DOHH2 (cell line): ENCODE data around the gene PRKCH.

Experiments
- H3F3A ChIP-seq: fragments of 200-600 bp; sonication (generic), shearing (Covaris generic); 2 replicates; pipeline ENCODE4 v1.6.0; 2016; ENCODE audit warnings: antibody characterized with exemption, mild to moderate bottlenecking; ENCODE audit not compliant: control insufficient read depth, insufficient read depth
- H3K27ac ChIP-seq: fragments of 200-600 bp; sonication (generic); 2 replicates; pipeline ENCODE4 v1.5.1; 2014; ENCODE audit warnings: low read depth, mild to moderate bottlenecking, low read length, moderate library complexity
- H3K27me3 ChIP-seq: fragments of 200-600 bp; sonication (generic); 2 replicates; pipeline ENCODE4 v1.6.1; 2014; ENCODE audit warnings: mild to moderate bottlenecking, low read length, mixed read lengths; ENCODE audit not compliant: control insufficient read depth
- H3K36me3 ChIP-seq: fragments of 200-600 bp; sonication (generic); 2 replicates; pipeline ENCODE4 v1.6.1; 2014; ENCODE audit warnings: mild to moderate bottlenecking, low read length, moderate library complexity, mixed read lengths; ENCODE audit not compliant: control insufficient read depth
- H3K4me1 ChIP-seq: fragments of 200-600 bp; sonication (generic); 2 replicates; pipeline ENCODE4 v1.6.1; 2014; ENCODE audit warnings: mild to moderate bottlenecking, low read length, mixed read lengths; ENCODE audit not compliant: control insufficient read depth
- H3K4me2 ChIP-seq: fragments of 200-600 bp; sonication (generic); 2 replicates; pipeline ENCODE4 v1.6.0; 2014; ENCODE audit warnings: mild to moderate bottlenecking, low read length, moderate library complexity
- H3K4me3 ChIP-seq: fragments of 200-600 bp; sonication (generic); 2 replicates; pipeline ENCODE4 v1.5.1; 2014; ENCODE audit warnings: mild to moderate bottlenecking, low read length, mixed read lengths
- H3K79me2 ChIP-seq: fragments of 200-600 bp; sonication (generic); 2 replicates; pipeline ENCODE4 v1.6.1; 2014; ENCODE audit warnings: mild to moderate bottlenecking, low read length, mixed read lengths; ENCODE audit not compliant: control insufficient read depth
- H3K9me2 ChIP-seq: fragments of 200-600 bp; sonication (generic); replicated peaks from 2 replicates; pipeline ENCODE4 v1.6.1; 2014; ENCODE audit warnings: mild to moderate bottlenecking, low read length, mixed read lengths; ENCODE audit not compliant: control insufficient read depth
- H3K9me3 ChIP-seq: fragments of 200-600 bp; sonication (generic); 2 replicates; pipeline ENCODE4 v1.6.1; 2014; ENCODE audit warnings: antibody characterized with exemption, low read length, mixed read lengths; ENCODE audit not compliant: control insufficient read depth, insufficient read depth
- H4K20me1 ChIP-seq: fragments of 200-600 bp; sonication (generic); 2 replicates; pipeline ENCODE4 v1.6.0; 2014; ENCODE audit warnings: low read depth, mild to moderate bottlenecking, antibody characterized with exemption, low read length, moderate library complexity; ENCODE audit not compliant: control insufficient read depth, insufficient read depth
- EZH2phosphoT487 ChIP-seq: fragments of 200-600 bp; sonication (generic); IDR thresholded peaks from 2 replicates; pipeline ENCODE4 v1.6.1; 2017; ENCODE audit warnings: borderline replicate concordance, mild to moderate bottlenecking, antibody characterized with exemption, low read length, moderate library complexity, mixed read lengths
- TF ChIP-seq, protein P1 (sequence below): fragments of 200-600 bp; sonication (generic); IDR thresholded peaks from one replicate; pipeline ENCODE4 v1.5.1; 2014; ENCODE audit warnings: antibody characterized with exemption, mild to moderate bottlenecking, low read depth, low read length; ENCODE audit not compliant: poor library complexity, severe bottlenecking

PRKCH gene

DNA sequence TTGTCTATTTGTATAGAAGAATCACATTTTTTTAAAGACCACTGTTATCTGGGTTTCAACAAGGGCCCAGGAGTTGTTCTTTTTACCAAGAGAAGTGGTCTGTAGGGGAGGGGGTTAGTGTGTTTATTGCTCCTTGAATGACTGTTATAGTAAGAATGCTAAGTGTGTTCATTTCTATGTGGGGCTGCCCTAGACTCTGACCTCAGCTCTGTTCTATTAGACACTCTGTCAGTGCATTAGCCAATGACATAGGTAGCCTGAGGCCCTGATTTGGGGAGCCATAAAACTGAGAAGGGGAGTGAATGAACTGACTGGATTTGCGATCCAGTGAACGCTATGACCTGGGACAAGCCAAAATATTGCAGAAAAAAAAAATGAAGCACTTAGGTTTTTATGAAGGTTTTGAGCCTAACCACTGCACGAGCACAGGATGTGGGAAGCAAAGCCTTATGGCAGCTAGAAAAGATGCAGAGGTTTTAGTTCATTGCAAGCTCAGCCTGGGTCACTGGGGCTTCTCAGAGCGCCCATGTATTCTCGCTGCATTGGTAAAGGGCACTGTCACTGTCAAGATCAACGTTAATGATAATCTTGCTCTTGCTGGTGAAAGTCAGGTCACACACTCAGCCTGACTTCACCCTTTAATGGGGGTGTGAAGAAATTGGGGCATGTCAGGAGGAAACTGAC, 63.8 kb downstream of the PRKCH start:
- Histone ChIP-seq H3K27ac (no peak overlapping the region), H3K79me2 (no peaks in the 10 kb centered on the region), H3K9me2 (no peaks in the 10 kb centered on the region), H3K4me3 (no peak overlapping the region), H3K9me3 (no peaks in the 10 kb centered on the region), H4K20me1 (no peaks in the 10 kb centered on the region), H3F3A (no peaks in the 10 kb centered on the region), H3K27me3 (no peaks in the 10 kb centered on the region), H3K4me2 (no peak overlapping the region), H3K4me1 (peaks cover 22% of the 10 kb centered on the region), H3K36me3 (no peaks in the 10 kb centered on the region)
- no peak for TF ChIP-seq EZH2phosphoT487
- TF ChIP-seq, protein P1, sequence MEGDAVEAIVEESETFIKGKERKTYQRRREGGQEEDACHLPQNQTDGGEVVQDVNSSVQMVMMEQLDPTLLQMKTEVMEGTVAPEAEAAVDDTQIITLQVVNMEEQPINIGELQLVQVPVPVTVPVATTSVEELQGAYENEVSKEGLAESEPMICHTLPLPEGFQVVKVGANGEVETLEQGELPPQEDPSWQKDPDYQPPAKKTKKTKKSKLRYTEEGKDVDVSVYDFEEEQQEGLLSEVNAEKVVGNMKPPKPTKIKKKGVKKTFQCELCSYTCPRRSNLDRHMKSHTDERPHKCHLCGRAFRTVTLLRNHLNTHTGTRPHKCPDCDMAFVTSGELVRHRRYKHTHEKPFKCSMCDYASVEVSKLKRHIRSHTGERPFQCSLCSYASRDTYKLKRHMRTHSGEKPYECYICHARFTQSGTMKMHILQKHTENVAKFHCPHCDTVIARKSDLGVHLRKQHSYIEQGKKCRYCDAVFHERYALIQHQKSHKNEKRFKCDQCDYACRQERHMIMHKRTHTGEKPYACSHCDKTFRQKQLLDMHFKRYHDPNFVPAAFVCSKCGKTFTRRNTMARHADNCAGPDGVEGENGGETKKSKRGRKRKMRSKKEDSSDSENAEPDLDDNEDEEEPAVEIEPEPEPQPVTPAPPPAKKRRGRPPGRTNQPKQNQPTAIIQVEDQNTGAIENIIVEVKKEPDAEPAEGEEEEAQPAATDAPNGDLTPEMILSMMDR: no peak

DNA sequence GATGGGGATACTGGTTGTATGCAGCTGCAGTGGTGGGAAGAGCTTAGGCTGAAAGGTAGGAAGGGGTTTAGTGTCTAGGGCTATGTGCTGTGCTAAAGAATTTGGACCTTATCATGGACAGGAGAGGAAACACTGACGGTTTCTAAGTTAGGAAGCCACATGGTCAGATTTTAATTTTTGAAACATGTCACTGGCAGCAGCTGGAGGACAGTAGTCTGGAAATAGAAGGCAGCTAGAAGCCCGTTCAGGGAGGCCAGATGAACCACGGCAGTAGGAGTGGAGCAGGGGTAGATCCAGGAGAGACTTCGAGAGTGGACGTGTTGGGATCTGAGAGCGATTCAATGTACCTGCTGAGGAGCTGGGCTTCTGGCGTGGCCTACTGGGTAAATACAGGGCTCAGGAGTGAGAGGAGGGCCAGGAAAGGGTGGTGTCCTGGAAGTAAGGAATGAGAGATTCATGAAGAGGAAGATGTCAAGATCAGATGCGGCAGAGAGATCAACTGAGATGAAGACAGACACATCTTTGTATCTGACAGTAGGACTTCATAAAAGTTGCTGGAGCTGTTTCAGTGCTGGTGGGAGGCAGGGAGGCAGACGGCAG, 64.9 kb downstream of the PRKCH start:
- Histone ChIP-seq H3K4me2 (no peak overlapping the region), H3K27me3 (no peaks in the 10 kb centered on the region), H3K9me2 (no peaks in the 10 kb centered on the region), H3K79me2 (no peaks in the 10 kb centered on the region), H3K27ac (no peak overlapping the region), H4K20me1 (no peaks in the 10 kb centered on the region), H3K4me1 (peaks cover 24% of the 10 kb centered on the region), H3F3A (no peaks in the 10 kb centered on the region), H3K36me3 (no peaks in the 10 kb centered on the region), H3K4me3 (no peak overlapping the region), H3K9me3 (no peaks in the 10 kb centered on the region)
- no peak for TF ChIP-seq EZH2phosphoT487
- TF ChIP-seq, protein P1: no peak

DNA sequence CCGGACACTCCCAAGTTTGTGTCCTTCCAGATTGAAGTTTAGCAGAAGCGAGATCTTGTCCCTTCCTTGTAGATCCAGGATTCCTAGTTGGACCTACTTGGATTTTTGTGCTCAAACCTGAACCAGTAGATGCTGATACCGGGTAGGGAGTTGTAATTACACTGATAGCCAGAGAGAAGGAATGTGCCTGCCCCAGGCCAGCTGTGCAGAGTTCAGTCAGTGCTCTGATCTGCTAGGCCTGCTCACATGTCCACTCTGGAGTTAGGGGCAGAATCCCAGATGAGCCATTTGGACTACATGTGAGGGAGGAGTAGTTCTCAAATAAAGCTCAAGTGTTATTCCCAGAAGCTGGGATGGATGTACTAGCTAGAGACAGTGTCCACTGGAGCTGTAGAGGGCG, 65.7 kb downstream of the PRKCH start:
- Histone ChIP-seq H3K9me3 (no peaks in the 10 kb centered on the region), H3K4me1 (peaks cover 24% of the 10 kb centered on the region), H3K4me3 (no peak overlapping the region), H3K27me3 (no peaks in the 10 kb centered on the region), H3K4me2 (no peak overlapping the region), H4K20me1 (no peaks in the 10 kb centered on the region), H3K27ac (no peak overlapping the region), H3K36me3 (no peaks in the 10 kb centered on the region), H3K9me2 (no peaks in the 10 kb centered on the region), H3F3A (no peaks in the 10 kb centered on the region), H3K79me2 (no peaks in the 10 kb centered on the region)
- TF ChIP-seq, protein P1: no peak
